ENCODE data around the gene MAD1L1.
A peak's percentile ranks its signal among the peaks of the same experiment; 100 is the strongest.
"Not testable (repeated sequence)": the region's sequence is repeated elsewhere in the genome, so short reads cannot be mapped to it uniquely, and the experiment has no call there.

Gene MAD1L1

GRCh38 chr7:2170576-2171521, 61.9 kb downstream of the MAD1L1 start:
- no peak for DNase-seq

GRCh38 chr7:2169923-2170575, 62.7 kb downstream of the MAD1L1 start:
- DNase-seq: no peak

GRCh38 chr7:2168615-2169311, 64.0 kb downstream of the MAD1L1 start:
- no peak for DNase-seq

GRCh38 chr7:2166625-2167280, 66.0 kb downstream of the MAD1L1 start:
- DNase-seq: no peak

- DNase-seq: no peak
These were observed 66.8 kb downstream of the MAD1L1 start for GRCh38 chr7:2165610-2166594.

- DNase-seq: no peak
These were observed 67.5 kb downstream of the MAD1L1 start for GRCh38 chr7:2165239-2165609.

- no peak for DNase-seq
These were observed 68.1 kb downstream of the MAD1L1 start for GRCh38 chr7:2164646-2165045.

- no peak for DNase-seq
These were observed 68.9 kb downstream of the MAD1L1 start for GRCh38 chr7:2163600-2164555.

GRCh38 chr7:2162959-2163358, 69.8 kb downstream of the MAD1L1 start:
- DNase-seq: no peak

- not testable (repeated sequence) for DNase-seq
These were observed 70.5 kb downstream of the MAD1L1 start for GRCh38 chr7:2162004-2162902.

GRCh38 chr7:2159176-2159520, 73.6 kb downstream of the MAD1L1 start:
- no peak for DNase-seq

- no peak for DNase-seq
These were observed 74.2 kb downstream of the MAD1L1 start for GRCh38 chr7:2158331-2159175.

- DNase-seq: peak; percentile 55
These were observed 75.1 kb downstream of the MAD1L1 start for GRCh38 chr7:2157473-2158279.

- no peak for DNase-seq
These were observed 75.8 kb downstream of the MAD1L1 start for GRCh38 chr7:2156756-2157472.

- DNase-seq: no peak
These were observed 77.9 kb downstream of the MAD1L1 start for GRCh38 chr7:2154831-2155230.

GRCh38 chr7:2154121-2154520, 78.6 kb downstream of the MAD1L1 start:
- no peak for DNase-seq

- DNase-seq: no peak
These were observed 80.1 kb downstream of the MAD1L1 start for GRCh38 chr7:2152646-2153045.

All from EL (cell line).